B cell (primary cell): Measurements from ENCODE around the gene LRRC4B. TPM values are rescaled to one million over a fixed set of nuclear protein-coding genes. Genes with fewer than 3 reads are reported as not detected.

Source experiments
- ATAC-seq: fragments of 200-7000 bp; cut with Tn5 transposase; one replicate; pipeline ENCODE4 v1.10.0; 2021; ENCODE audit warnings: low read depth, mild to moderate bottlenecking, moderate number of reproducible peaks, moderate library complexity
- CTCF ChIA-PET: fragments of 350-600 bp; sonication (Branson Sonifier 250); formaldehyde crosslinking; loops from one replicate; lab custom pipeline; 2021; ENCODE audit warnings: antibody characterized with exemption, inconsistent platforms; lab: Charles Lee
- POLR2A ChIA-PET: fragments of 350-600 bp; sonication (Branson Sonifier 250); formaldehyde crosslinking; loops from one replicate; lab custom pipeline; 2021; ENCODE audit warnings: antibody characterized with exemption; lab: Charles Lee
- DNase-seq: peaks from one replicate; pipeline ENCODE4 v3.0.0; 2013
- H2AFZ ChIP-seq: 2 replicates; pipeline ENCODE4 v1.6.1; 2012; ENCODE audit warnings: mild to moderate bottlenecking, low read depth, low read length; ENCODE audit not compliant: insufficient read depth, poor library complexity, severe bottlenecking
- H3K27ac ChIP-seq, 2 donors: 1 replicate in 1 of 2; 2 replicates in 1 of 2; pipeline ENCODE4 v1.5.1; 2012 to 2013; ENCODE audit warnings: low read length in 2 of 2, mild to moderate bottlenecking in 2 of 2, moderate library complexity in 1 of 2
- H3K27me3 ChIP-seq, 4 experiments: fragments of 200-600 bp in 1 of 4; sonication (generic) in 1 of 4; replicated peaks in 1 of 4; 1 replicate in 2 of 4; 2 replicates in 2 of 4; pipeline versions ENCODE4 v1.6.1 to v1.7.0; 2013 to 2016; ENCODE audit warnings: low read length in 3 of 4, mild to moderate bottlenecking in 2 of 4, mixed read lengths in 1 of 4, moderate library complexity in 1 of 4; ENCODE audit not compliant: insufficient read depth in 4 of 4, control insufficient read depth in 3 of 4; ENCODE audit errors: control extremely low read depth in 1 of 4
- H3K36me3 ChIP-seq, 2 experiments: replicated peaks in 1 of 2; 1 replicate in 1 of 2; 2 replicates in 1 of 2; pipeline versions ENCODE4 v1.6.1 to v1.7.1; 2013; ENCODE audit warnings: low read length in 1 of 2; ENCODE audit not compliant: insufficient read depth in 2 of 2, control insufficient read depth in 1 of 2; ENCODE audit errors: control extremely low read depth in 1 of 2, extremely low read depth in 1 of 2
- H3K4me1 ChIP-seq, 2 donors: fragments of 200-600 bp in 1 of 2; sonication (generic) in 1 of 2; 1 replicate in 1 of 2; 2 replicates in 1 of 2; pipeline versions ENCODE4 v1.5.1 to v1.6.1; 2013 to 2017; ENCODE audit warnings: low read length in 2 of 2; ENCODE audit not compliant: control insufficient read depth in 2 of 2, insufficient read depth in 2 of 2
- H3K4me2 ChIP-seq: replicated peaks from 2 replicates; pipeline ENCODE3; 2012; ENCODE audit warnings: mild to moderate bottlenecking, low read depth, low read length; ENCODE audit not compliant: poor library complexity, severe bottlenecking
- H3K4me3 ChIP-seq, 5 experiments: fragments of 200-600 bp in 1 of 5; sonication (generic) in 1 of 5; 1 replicate in 3 of 5; 2 replicates in 2 of 5; pipeline versions ENCODE4 v1.5.1 to v1.7.0; 2011 to 2016; ENCODE audit warnings: low read length in 4 of 5, mild to moderate bottlenecking in 4 of 5, low read depth in 2 of 5, control low read depth in 1 of 5, moderate library complexity in 1 of 5; ENCODE audit not compliant: insufficient read depth in 1 of 5; ENCODE audit errors: control extremely low read depth in 1 of 5, extremely low read depth in 1 of 5
- H3K79me2 ChIP-seq: fragments of 200-600 bp; sonication (generic); one replicate; pipeline ENCODE4 v1.6.0; 2016; ENCODE audit warnings: low read length; ENCODE audit not compliant: control insufficient read depth, insufficient read depth
- H3K9ac ChIP-seq: fragments of 200-600 bp; sonication (generic); 2 replicates; pipeline ENCODE4 v1.6.1; 2017; ENCODE audit warnings: mild to moderate bottlenecking, low read length, moderate library complexity
- H3K9me3 ChIP-seq, 3 donors: one replicate each; pipeline versions ENCODE4 v1.6.1 to v1.7.1; 2013; ENCODE audit warnings: low read length in 2 of 3; ENCODE audit not compliant: control insufficient read depth in 2 of 3, insufficient read depth in 1 of 3; ENCODE audit errors: control extremely low read depth in 1 of 3
- H4K20me1 ChIP-seq: 2 replicates; pipeline ENCODE4 v1.6.0; 2012; ENCODE audit warnings: mild to moderate bottlenecking, low read length; ENCODE audit not compliant: insufficient read depth, control insufficient read depth, poor library complexity, severe bottlenecking
- H3K27ac Mint-ChIP-seq: one replicate; pipeline ENCODE4 v1.8.0; 2021; ENCODE audit warnings: mixed read lengths
- H3K27me3 Mint-ChIP-seq: one replicate; pipeline ENCODE4 v1.8.0; 2021; ENCODE audit warnings: mixed read lengths
- H3K4me1 Mint-ChIP-seq: one replicate; pipeline ENCODE4 v1.8.0; 2021; ENCODE audit warnings: mixed read lengths
- H3K4me3 Mint-ChIP-seq: one replicate; pipeline ENCODE4 v1.8.0; 2021; ENCODE audit warnings: mixed read lengths
- H3K9me3 Mint-ChIP-seq: one replicate; pipeline ENCODE4 v1.8.0; 2022; ENCODE audit warnings: mixed read lengths; ENCODE audit not compliant: insufficient read depth
- CTCF ChIP-seq: fragments of 200-600 bp; IDR thresholded peaks from one replicate; pipeline ENCODE4 v1.8.0; 2022; ENCODE audit warnings: antibody characterized with exemption, mild to moderate bottlenecking
- EZH2 ChIP-seq: IDR thresholded peaks from 2 replicates; pipeline ENCODE4 v1.6.1; 2012; ENCODE audit warnings: borderline replicate concordance, low read depth, mild to moderate bottlenecking, moderate library complexity, low read length; ENCODE audit not compliant: insufficient read depth, poor library complexity, severe bottlenecking
- WGBS: methylation state at CpG from one replicate; pipeline ENCODE4 v1.1.5; 2013; ENCODE audit warnings: missing lambda C conversion rate; ENCODE audit not compliant: insufficient coverage; 5-methylcytosine and 5-hydroxymethylcytosine counted together
- intact Hi-C: fragments of 100-400 bp; cut with micrococcal nuclease; formaldehyde crosslinking; loops from one replicate; pipeline ENCODE4 v1.10.0; 2022
- polyA plus RNA-seq: library from polyadenylated mRNA; depleted of rRNA; stranded (reverse); fragments of >200 nt; gene quantifications from 2 replicates; pipeline ENCODE4 v1.2.3, GENCODE V29; 2012
- total RNA-seq, 2 donors: library from RNA; stranded (reverse); fragments of 120-200 nt in 1 of 2; gene quantifications; 1 replicate in 1 of 2; 2 replicates in 1 of 2; pipeline versions ENCODE4 v1.2.3 to v1.2.4, GENCODE V29; 2013 to 2022

LRRC4B gene
- total and polyA plus RNA-seq, 2 donors (not counting 1 experiment from before 2014, with no cell fraction given), result 0.03 TPM; not detected in 1

GRCh38 chr19:50569938-50570540 lies 1.8 kb upstream of the LRRC4B start:
- Histone ChIP-seq H4K20me1 (no peaks in the 10 kb centered on the region), H3K79me2 (no peaks in the 10 kb centered on the region), H3K36me3 (no peaks in the 10 kb centered on the region), H3K27me3 (peaks cover 0 to 35% (median 12%) of the 10 kb centered on the region in 4 experiments), H3K27ac (no peak overlapping the region), H3K4me2 (no peak overlapping the region), H3K4me1 (peaks cover 18 to 23% of the 10 kb centered on the region in 2 donors), H2AFZ (no peak overlapping the region), H3K4me3 (no peak overlapping the region), H3K9me3 (peaks cover 0 to 11% (median 0%) of the 10 kb centered on the region in 3 donors), H3K9ac (no peak overlapping the region)
- H3K4me1 Mint-ChIP-seq, result peaks cover 9% of the 10 kb centered on the region
- ChIA-PET CTCF (no interaction called here), POLR2A (no interaction called here)
- intact Hi-C loops, result no loop called here
- TF ChIP-seq EZH2 (no peak), CTCF (no peak)
- ATAC-seq, result no peak
- no peak overlapping the region for H3K4me3 Mint-ChIP-seq
- WGBS, result 87% methylated on average over 16 of the region's 19 CpGs
- DNase-seq, result no peak
- no peak overlapping the region for H3K27ac Mint-ChIP-seq
- H3K27me3 Mint-ChIP-seq, result peaks cover 37% of the 10 kb centered on the region
- no peaks in the 10 kb centered on the region for H3K9me3 Mint-ChIP-seq
